ENCODE results near the gene PUDP.

Gene PUDP

GRCh38 chrX:7139202-7140081, 8.5 kb downstream of the PUDP start:
- H3K27ac Mint-ChIP-seq = no peak overlapping the region
- H3K36me3 Mint-ChIP-seq = no peaks in the 10 kb centered on the region
- H3K4me1 Mint-ChIP-seq = peaks cover 6% of the 10 kb centered on the region
- H3K9me3 Mint-ChIP-seq = no peaks in the 10 kb centered on the region
- H3K27me3 Mint-ChIP-seq = no peaks in the 10 kb centered on the region
- no peak overlapping the region for H3K4me3 Mint-ChIP-seq
- ATAC-seq (ENCODE audit: low read depth) (no peak), DNase-seq (ENCODE audit: low spot score in 2 of 2) (no peak)

DNA sequence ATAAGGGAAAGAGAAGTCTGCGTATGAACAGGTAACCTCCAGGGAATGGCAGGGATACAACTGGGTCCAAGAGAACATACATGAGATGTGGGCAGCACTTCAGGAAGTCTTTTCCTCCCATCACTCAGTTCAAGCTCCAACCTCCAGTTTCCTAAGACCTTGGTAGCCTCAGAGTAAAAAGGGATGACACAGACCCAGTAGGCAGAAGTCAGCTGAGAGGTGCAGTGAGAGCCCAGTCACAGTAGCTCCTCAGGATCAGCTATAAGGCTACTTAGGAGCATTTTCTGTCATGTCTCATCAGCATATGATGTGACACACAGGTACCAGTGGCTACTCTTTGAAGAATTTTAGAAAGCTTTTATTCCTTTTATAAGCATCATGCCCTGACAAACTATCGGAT, 13.0 kb downstream of the PUDP start:
- Mint-ChIP-seq H3K4me1 (peaks cover 20% of the 10 kb centered on the region), H3K4me3 (no peak overlapping the region), H3K27ac (no peak overlapping the region), H3K36me3 (peaks cover 2% of the 10 kb centered on the region), H3K27me3 (no peaks in the 10 kb centered on the region), H3K9me3 (no peaks in the 10 kb centered on the region)
- ATAC-seq (ENCODE audit: low read depth) (no peak), DNase-seq (ENCODE audit: low spot score in 2 of 2) (no peak)

DNA sequence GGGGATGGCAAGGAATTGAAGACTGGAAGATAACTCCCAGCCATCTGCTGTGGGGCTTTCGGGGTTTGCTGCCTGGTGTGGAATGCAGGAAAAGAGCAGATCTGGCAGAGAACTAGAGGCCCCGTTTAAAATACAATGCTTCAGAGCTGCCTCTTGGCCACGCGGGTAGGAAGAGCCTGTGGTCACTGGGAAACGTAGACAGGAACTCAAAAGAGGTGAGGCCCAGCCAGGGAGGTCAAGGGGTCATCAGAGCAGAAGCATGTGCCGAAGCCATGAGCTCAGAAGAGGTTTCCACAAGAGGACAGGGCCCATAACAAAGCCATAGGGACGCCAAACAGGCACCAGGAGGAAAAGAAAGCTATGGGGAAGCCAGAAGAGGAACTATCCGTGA, 14.9 kb downstream of the PUDP start:
- Mint-ChIP-seq H3K36me3 (peaks cover 2% of the 10 kb centered on the region), H3K4me3 (no peak overlapping the region), H3K27ac (peak overlapping the region; percentile 65), H3K9me3 (no peaks in the 10 kb centered on the region), H3K4me1 (peaks cover 17% of the 10 kb centered on the region), H3K27me3 (no peaks in the 10 kb centered on the region)
- no peak for DNase-seq (ENCODE audit: low spot score in 2 of 2)
- ATAC-seq (ENCODE audit: low read depth) = no peak

DNA sequence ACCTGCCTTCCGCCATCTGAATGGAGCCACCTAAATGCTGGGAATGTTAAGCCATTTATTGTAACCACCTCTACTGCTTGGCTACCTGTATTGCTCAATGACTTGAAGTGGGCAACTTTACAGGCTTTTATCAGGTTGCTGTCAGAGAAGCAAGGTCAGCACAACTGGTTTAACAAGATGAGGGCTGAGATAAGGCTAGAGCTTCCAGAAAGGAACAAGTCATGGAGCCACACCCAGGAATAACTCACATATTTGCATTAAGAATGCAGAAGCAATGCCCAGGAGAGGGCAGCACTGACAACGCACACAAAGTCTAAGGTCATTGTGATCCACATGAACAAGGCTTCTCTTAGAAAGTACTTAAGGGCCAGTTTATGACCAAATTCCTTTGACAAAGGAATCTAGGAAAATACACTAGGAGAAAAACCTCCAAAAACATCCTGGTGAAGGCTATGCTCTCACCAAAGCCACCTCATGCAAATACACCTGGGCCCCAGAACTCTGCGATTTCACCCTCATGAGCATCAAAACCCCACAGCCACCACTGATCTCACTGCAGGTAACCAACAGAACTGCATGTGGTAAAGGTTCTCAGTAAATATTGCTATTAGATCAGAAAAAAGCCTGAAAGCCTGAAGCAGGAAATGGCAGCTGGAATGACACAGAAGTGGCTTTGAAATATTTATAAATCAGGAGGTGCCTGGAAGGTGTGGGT, 15.5 kb downstream of the PUDP start:
- peak overlapping the region; percentile 65 for H3K27ac Mint-ChIP-seq
- no peak overlapping the region for H3K4me3 Mint-ChIP-seq
- H3K4me1 Mint-ChIP-seq = peaks cover 17% of the 10 kb centered on the region
- ATAC-seq (ENCODE audit: low read depth) = peak; percentile 37
- H3K9me3 Mint-ChIP-seq = no peaks in the 10 kb centered on the region
- no peak for DNase-seq (ENCODE audit: low spot score in 2 of 2)
- no peaks in the 10 kb centered on the region for H3K27me3 Mint-ChIP-seq
- peaks cover 2% of the 10 kb centered on the region for H3K36me3 Mint-ChIP-seq

DNA sequence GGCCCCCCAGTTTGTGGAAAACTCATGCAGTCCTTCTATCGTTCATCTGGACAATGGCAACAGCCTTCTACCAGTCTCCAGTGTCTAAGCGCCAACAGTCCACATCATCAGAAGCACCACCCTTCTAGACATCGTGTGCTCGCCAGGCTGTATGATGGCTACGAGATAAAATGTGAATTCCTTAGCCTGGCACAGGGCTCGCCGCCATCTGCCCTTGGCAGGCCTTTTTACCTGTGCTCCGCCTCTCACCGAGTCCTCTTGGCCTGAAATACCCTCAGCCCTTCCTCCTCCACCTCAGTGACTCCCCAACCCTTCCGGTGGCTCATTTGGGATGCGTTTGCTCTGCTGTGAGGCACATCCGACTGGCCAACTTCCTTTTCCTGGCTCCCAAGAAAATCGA, 16.3 kb downstream of the PUDP start:
- H3K27ac Mint-ChIP-seq = no peak overlapping the region
- H3K9me3 Mint-ChIP-seq = no peaks in the 10 kb centered on the region
- peaks cover 2% of the 10 kb centered on the region for H3K36me3 Mint-ChIP-seq
- ATAC-seq (ENCODE audit: low read depth) (no peak), DNase-seq (ENCODE audit: low spot score in 2 of 2) (no peak)
- H3K4me3 Mint-ChIP-seq = no peak overlapping the region
- H3K4me1 Mint-ChIP-seq = peaks cover 17% of the 10 kb centered on the region
- H3K27me3 Mint-ChIP-seq = no peaks in the 10 kb centered on the region

- no peak for DNase-seq (ENCODE audit: low spot score in 2 of 2)
- Mint-ChIP-seq H3K27me3 (no peaks in the 10 kb centered on the region), H3K27ac (no peak overlapping the region), H3K9me3 (no peaks in the 10 kb centered on the region), H3K4me3 (no peak overlapping the region), H3K36me3 (peaks cover 11% of the 10 kb centered on the region), H3K4me1 (peaks cover 4% of the 10 kb centered on the region)
- no peak for ATAC-seq (ENCODE audit: low read depth)
These were observed 20.9 kb downstream of the PUDP start for GRCh38 chrX:7127056-7127455.

DNA sequence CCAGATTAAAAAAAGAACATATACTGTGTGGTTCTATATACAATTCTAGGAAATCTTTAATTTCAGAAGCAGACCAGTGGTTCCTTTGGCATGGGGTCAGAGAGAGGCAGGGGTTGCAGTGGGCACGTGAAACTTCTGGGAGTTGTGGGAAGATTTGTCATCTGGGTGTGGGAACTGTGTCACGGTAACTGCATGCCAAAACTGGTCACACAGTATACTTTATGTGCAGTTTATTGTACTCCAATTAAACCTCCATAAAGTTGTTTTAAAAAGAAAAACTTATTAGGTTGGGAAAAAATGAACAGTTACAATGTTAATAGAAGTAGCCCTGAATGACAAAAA, 27.1 kb downstream of the PUDP start:
- Mint-ChIP-seq H3K27me3 (no peaks in the 10 kb centered on the region), H3K4me3 (no peak overlapping the region), H3K9me3 (no peaks in the 10 kb centered on the region), H3K36me3 (peaks cover 19% of the 10 kb centered on the region), H3K4me1 (peaks cover 13% of the 10 kb centered on the region), H3K27ac (no peak overlapping the region)
- ATAC-seq (ENCODE audit: low read depth) (no peak), DNase-seq (ENCODE audit: low spot score in 2 of 2) (no peak)

- H3K36me3 Mint-ChIP-seq = peaks cover 19% of the 10 kb centered on the region
These were observed 27.7 kb downstream of the PUDP start for GRCh38 chrX:7119950-7120877.

GRCh38 chrX:7117587-7117986, 30.4 kb downstream of the PUDP start:
- DNase-seq (ENCODE audit: low spot score in 2 of 2) (no peak), ATAC-seq (ENCODE audit: low read depth) (no peak)
- peaks cover 17% of the 10 kb centered on the region for H3K36me3 Mint-ChIP-seq
- H3K9me3 Mint-ChIP-seq = no peaks in the 10 kb centered on the region
- no peak overlapping the region for H3K27ac Mint-ChIP-seq
- no peaks in the 10 kb centered on the region for H3K27me3 Mint-ChIP-seq
- no peak overlapping the region for H3K4me3 Mint-ChIP-seq
- peaks cover 15% of the 10 kb centered on the region for H3K4me1 Mint-ChIP-seq

More at GRCh38 chrX:7119950-7120877, 27.7 kb downstream of the PUDP start:
- Mint-ChIP-seq H3K9me3 (no peaks in the 10 kb centered on the region), H3K4me1 (peaks cover 16% of the 10 kb centered on the region), H3K4me3 (no peak overlapping the region), H3K27me3 (no peaks in the 10 kb centered on the region), H3K27ac (no peak overlapping the region)
- ATAC-seq (ENCODE audit: low read depth) (no peak), DNase-seq (ENCODE audit: low spot score in 2 of 2) (no peak)

GRCh38 chrX:7116081-7116480, 31.9 kb downstream of the PUDP start:
- ATAC-seq (ENCODE audit: low read depth) = no peak
- Mint-ChIP-seq H3K27me3 (no peaks in the 10 kb centered on the region), H3K4me3 (no peak overlapping the region), H3K9me3 (no peaks in the 10 kb centered on the region), H3K27ac (no peak overlapping the region), H3K36me3 (peaks cover 17% of the 10 kb centered on the region), H3K4me1 (peaks cover 18% of the 10 kb centered on the region)
- DNase-seq (ENCODE audit: low spot score in 2 of 2) = no peak

GRCh38 chrX:7115557-7115956, 32.4 kb downstream of the PUDP start:
- no peaks in the 10 kb centered on the region for H3K9me3 Mint-ChIP-seq
- no peak for ATAC-seq (ENCODE audit: low read depth)
- H3K36me3 Mint-ChIP-seq = peaks cover 15% of the 10 kb centered on the region
- H3K4me1 Mint-ChIP-seq = peaks cover 23% of the 10 kb centered on the region
- DNase-seq (ENCODE audit: low spot score in 2 of 2) = no peak
- no peak overlapping the region for H3K27ac Mint-ChIP-seq
- no peaks in the 10 kb centered on the region for H3K27me3 Mint-ChIP-seq
- no peak overlapping the region for H3K4me3 Mint-ChIP-seq

DNA sequence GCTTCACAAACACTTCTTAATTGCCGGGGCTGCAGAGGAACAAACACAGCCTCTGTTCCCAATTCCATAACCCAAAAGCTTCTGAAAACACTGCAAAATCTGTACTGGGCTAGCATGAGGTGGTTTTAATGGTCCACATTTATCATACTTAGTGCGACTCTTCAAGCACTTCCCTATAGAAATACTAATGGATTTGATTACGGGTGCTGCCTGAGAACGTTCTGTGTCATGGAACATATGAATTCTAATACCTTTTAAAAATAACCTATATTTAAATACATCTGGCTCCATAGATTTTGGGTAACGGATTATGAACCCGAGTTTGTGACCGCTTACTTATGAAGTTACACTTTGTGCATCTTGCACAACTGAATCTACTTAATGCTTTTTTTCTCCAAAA, 35.9 kb downstream of the PUDP start:
- Mint-ChIP-seq H3K4me1 (peaks cover 25% of the 10 kb centered on the region), H3K27me3 (no peaks in the 10 kb centered on the region), H3K27ac (no peak overlapping the region), H3K4me3 (no peak overlapping the region), H3K9me3 (no peaks in the 10 kb centered on the region), H3K36me3 (peaks cover 12% of the 10 kb centered on the region)
- ATAC-seq (ENCODE audit: low read depth) (no peak), DNase-seq (ENCODE audit: low spot score in 2 of 2) (no peak)

DNA sequence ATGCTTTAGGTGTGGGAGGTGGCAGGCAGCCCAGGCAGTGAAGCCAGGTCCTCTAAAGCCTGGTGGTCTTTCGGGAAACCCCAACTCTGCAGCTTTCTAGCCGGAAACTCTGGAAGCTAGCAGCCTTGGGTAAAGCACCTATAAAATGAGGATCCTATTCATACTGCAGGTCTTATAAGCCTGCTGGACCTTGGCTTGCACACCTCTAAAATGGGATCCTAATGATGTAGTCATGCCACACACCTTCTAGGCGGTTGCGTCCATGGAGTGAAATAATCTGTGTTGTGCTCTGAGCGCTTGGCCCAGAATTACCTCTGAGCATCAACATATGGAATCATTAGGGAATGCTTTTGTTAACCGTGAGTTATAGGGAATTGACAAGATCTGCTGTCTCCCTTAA, 36.4 kb downstream of the PUDP start:
- peaks cover 25% of the 10 kb centered on the region for H3K4me1 Mint-ChIP-seq
- no peak overlapping the region for H3K4me3 Mint-ChIP-seq
- H3K27me3 Mint-ChIP-seq = no peaks in the 10 kb centered on the region
- peaks cover 9% of the 10 kb centered on the region for H3K36me3 Mint-ChIP-seq
- H3K27ac Mint-ChIP-seq = no peak overlapping the region
- H3K9me3 Mint-ChIP-seq = no peaks in the 10 kb centered on the region
- DNase-seq (ENCODE audit: low spot score in 2 of 2) (no peak), ATAC-seq (ENCODE audit: low read depth) (no peak)

GRCh38 chrX:7110821-7111276, 37.1 kb downstream of the PUDP start:
- DNase-seq (ENCODE audit: low spot score in 2 of 2) (peak in 1 of 2 donors; percentile 2), ATAC-seq (ENCODE audit: low read depth) (peak; percentile 80)
- peak overlapping the region; percentile 60 for H3K4me3 Mint-ChIP-seq
- peaks cover 23% of the 10 kb centered on the region for H3K4me1 Mint-ChIP-seq
- no peaks in the 10 kb centered on the region for H3K27me3 Mint-ChIP-seq
- no peaks in the 10 kb centered on the region for H3K9me3 Mint-ChIP-seq
- H3K36me3 Mint-ChIP-seq = peaks cover 9% of the 10 kb centered on the region
- H3K27ac Mint-ChIP-seq = peak overlapping the region; percentile 97

Measured in memory B cell (primary cell).